Measurements from ENCODE around the gene ZNF750. TPM values are rescaled to one million over a fixed set of nuclear protein-coding genes. Genes with fewer than 3 reads are reported as not detected.

ZNF750 gene
- total and polyA plus RNA-seq, 2 of the 13 experiments (the other 11 are each of a cell fraction or from before 2014, with no cell fraction given) = not detected

- DNase-seq (ENCODE audit: low spot score) (peak; percentile 74), FAIRE-seq (peak; percentile 63), ATAC-seq (peak; percentile 77)
- peak overlapping the region; percentile 52 for H3K9ac ChIP-seq (ENCODE audit: insufficient read depth, low read depth, low read length)
- peak overlapping the region; percentile 55 for H3K27ac ChIP-seq (ENCODE audit: extremely low read length, insufficient read depth, low read length)
- H3K9me3 ChIP-seq (ENCODE audit: low read length) = no peaks in the 10 kb centered on the region
- H3K27me3 ChIP-seq (ENCODE audit: control insufficient read depth in 1 of 2, insufficient read depth in 2 of 2, low read length in 2 of 2) = no peaks in the 10 kb centered on the region
- H3K4me1 ChIP-seq (ENCODE audit: insufficient read depth, low read length) = peaks cover 46% of the 10 kb centered on the region
- peak overlapping the region in 1 of 3 experiments; percentile 34; a peak in 1 of 6 replicates for H3K4me3 ChIP-seq (replicated peaks in 1 of 3; ENCODE audit: insufficient read depth in 1 of 3, low read depth in 2 of 3, low read length in 3 of 3)
- intact Hi-C loops (cut with micrococcal nuclease; ENCODE audit: unreplicated experiment) (no loop called here), in situ Hi-C loops (cut with HindIII; ENCODE audit: extremely low pct_ligation_motif_present, low pct_unique_long_range_greater_than_20kb) (no loop called here)
- TSS peak; percentile 38 for BruUV-seq (replicated peaks)
- POLR2A ChIA-PET = interaction anchor here (1.6 kb wide), 2 partner anchors 8 to 44 kb away, joined by 3 to 6 read pairs; no protein-coding TSS in a partner anchor
- no peaks in the 10 kb centered on the region; a peak in 1 of 5 replicates for H3K36me3 ChIP-seq (replicated peaks in 1 of 2; ENCODE audit: control insufficient read depth in 1 of 2, insufficient read depth in 2 of 2, low read length in 2 of 2)
- H2AFZ ChIP-seq (ENCODE audit: low read length) = no peak overlapping the region
- H3K79me2 ChIP-seq (ENCODE audit: insufficient read depth, low read length) = peaks cover 3% of the 10 kb centered on the region
- 61% methylated on average over 16 of the region's 17 CpGs for WGBS (ENCODE audit: low lambda C conversion rate)
- no peaks in the 10 kb centered on the region for H4K20me1 ChIP-seq (ENCODE audit: insufficient read depth, low read length)
- CTCF ChIA-PET (ENCODE audit: low intra/inter-chr PET ratio, low total read pairs) = no interaction called here
- peak overlapping the region; percentile 48 for H3K4me2 ChIP-seq (ENCODE audit: low read depth, low read length)
- TF ChIP-seq ZNF530 (CRISPR knock-in tag; IDR thresholded peaks at IDR 0.05; ENCODE audit: low read depth) (no peak), HMG20A (CRISPR knock-in tag; IDR thresholded peaks at IDR 0.05; ENCODE audit: borderline replicate concordance) (0 out of 2 replicates have a peak, but pooled peaks have one; percentile 35), GFI1 (CRISPR knock-in tag; IDR thresholded peaks at IDR 0.05; ENCODE audit: borderline replicate concordance) (no peak), EHMT2 (IDR thresholded peaks at IDR 0.05; ENCODE audit: borderline replicate concordance, low read depth, low read length) (no peak), ZFP62 (CRISPR knock-in tag; IDR thresholded peaks at IDR 0.05) (no peak), ATF7-NPFF (CRISPR knock-in tag; IDR thresholded peaks at IDR 0.05; ENCODE audit: low read depth) (no peak), ZNF720 (CRISPR knock-in tag; IDR thresholded peaks at IDR 0.05) (no peak), ZNF501 (CRISPR knock-in tag; IDR thresholded peaks at IDR 0.05) (no peak), ZNF280D (CRISPR knock-in tag; IDR thresholded peaks at IDR 0.05) (no peak), SRF (IDR thresholded peaks at IDR 0.05; ENCODE audit: low read depth, low read length) (no peak), THYN1 (CRISPR knock-in tag; IDR thresholded peaks at IDR 0.05; ENCODE audit: borderline replicate concordance, low read depth) (no peak), JUND (CRISPR knock-in tag; IDR thresholded peaks at IDR 0.05) (no peak)
- TF ChIP-seq, protein P1, sequence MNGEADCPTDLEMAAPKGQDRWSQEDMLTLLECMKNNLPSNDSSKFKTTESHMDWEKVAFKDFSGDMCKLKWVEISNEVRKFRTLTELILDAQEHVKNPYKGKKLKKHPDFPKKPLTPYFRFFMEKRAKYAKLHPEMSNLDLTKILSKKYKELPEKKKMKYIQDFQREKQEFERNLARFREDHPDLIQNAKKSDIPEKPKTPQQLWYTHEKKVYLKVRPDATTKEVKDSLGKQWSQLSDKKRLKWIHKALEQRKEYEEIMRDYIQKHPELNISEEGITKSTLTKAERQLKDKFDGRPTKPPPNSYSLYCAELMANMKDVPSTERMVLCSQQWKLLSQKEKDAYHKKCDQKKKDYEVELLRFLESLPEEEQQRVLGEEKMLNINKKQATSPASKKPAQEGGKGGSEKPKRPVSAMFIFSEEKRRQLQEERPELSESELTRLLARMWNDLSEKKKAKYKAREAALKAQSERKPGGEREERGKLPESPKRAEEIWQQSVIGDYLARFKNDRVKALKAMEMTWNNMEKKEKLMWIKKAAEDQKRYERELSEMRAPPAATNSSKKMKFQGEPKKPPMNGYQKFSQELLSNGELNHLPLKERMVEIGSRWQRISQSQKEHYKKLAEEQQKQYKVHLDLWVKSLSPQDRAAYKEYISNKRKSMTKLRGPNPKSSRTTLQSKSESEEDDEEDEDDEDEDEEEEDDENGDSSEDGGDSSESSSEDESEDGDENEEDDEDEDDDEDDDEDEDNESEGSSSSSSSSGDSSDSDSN (CRISPR knock-in tag; IDR thresholded peaks at IDR 0.05) = peak; percentile 72
- TF ChIP-seq, protein P2, sequence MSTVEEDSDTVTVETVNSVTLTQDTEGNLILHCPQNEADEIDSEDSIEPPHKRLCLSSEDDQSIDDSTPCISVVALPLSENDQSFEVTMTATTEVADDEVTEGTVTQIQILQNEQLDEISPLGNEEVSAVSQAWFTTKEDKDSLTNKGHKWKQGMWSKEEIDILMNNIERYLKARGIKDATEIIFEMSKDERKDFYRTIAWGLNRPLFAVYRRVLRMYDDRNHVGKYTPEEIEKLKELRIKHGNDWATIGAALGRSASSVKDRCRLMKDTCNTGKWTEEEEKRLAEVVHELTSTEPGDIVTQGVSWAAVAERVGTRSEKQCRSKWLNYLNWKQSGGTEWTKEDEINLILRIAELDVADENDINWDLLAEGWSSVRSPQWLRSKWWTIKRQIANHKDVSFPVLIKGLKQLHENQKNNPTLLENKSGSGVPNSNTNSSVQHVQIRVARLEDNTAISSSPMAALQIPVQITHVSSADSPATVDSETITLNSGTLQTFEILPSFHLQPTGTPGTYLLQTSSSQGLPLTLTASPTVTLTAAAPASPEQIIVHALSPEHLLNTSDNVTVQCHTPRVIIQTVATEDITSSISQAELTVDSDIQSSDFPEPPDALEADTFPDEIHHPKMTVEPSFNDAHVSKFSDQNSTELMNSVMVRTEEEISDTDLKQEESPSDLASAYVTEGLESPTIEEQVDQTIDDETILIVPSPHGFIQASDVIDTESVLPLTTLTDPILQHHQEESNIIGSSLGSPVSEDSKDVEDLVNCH (CRISPR knock-in tag; IDR thresholded peaks at IDR 0.05) = no peak
These were observed 42.3 kb upstream of the ZNF750 start for GRCh38 chr17:82881900-82882714.
